Measurements from ENCODE around the gene PSME3IP1. TPM values are rescaled to one million over a fixed set of nuclear protein-coding genes. Genes with fewer than 3 reads are reported as not detected.
A peak's percentile ranks its signal among the peaks of the same experiment; 100 is the strongest.

PSME3IP1 gene
- total and polyA plus RNA-seq, 3 donors from 2014 or later = 96.4 to 224 (median 122) TPM

- H3K9me3 ChIP-seq = no peaks in the 10 kb centered on the region
- WGBS, 2 donors = 33 to 44% methylated on average over 4 of the region's 4 CpGs
- intact Hi-C loops (cut with DNase I; ENCODE audit: low total_unique reads) = no loop called here
- no peak for DNase-seq
- TF ChIP-seq POLR2A (IDR thresholded peaks at IDR 0.05) (no peak), CTCF (IDR thresholded peaks at IDR 0.05) (no peak)
- H3K27me3 ChIP-seq = no peaks in the 10 kb centered on the region
- H3K4me1 ChIP-seq = peaks cover 12% of the 10 kb centered on the region
- H3K4me3 ChIP-seq = no peak overlapping the region
- no peak overlapping the region for H3K27ac ChIP-seq
- H3K36me3 ChIP-seq (ENCODE audit: low read depth, missing control alignments) = no peaks in the 10 kb centered on the region
These were observed 29.5 kb downstream of the PSME3IP1 start for GRCh38 chr16:57156351-57156703.

DNA sequence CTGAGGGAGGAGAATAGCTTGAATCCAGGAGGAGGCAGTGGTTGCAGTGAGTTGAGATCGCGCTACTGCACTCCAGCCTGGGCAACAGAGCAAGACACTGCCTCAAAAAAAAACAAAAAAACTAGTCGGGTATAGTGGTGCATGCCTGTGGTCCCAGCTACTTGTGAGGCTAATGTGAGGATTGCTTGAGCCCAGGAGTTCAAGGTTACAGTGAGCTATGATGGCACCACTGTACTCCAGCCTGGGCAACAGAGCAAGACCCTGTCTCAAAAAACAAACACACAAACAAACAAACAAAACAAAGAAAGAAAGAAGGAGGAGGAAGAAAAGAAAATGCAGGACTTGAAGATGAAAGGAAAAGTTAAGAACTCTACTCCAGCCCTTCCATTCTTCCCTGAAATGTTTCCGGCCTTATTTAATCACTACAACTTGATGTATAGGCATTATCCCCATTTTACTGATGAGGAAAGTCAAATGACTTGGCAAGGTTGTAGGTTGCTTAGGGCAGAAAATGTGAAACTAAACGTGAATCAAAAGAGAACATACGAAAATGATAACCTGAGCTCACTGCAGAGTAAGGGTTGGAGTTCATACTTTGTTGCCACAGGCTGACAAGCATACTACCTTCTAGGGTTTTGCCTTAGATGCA lies 30.0 kb downstream of the PSME3IP1 start:
- TF ChIP-seq POLR2A (IDR thresholded peaks at IDR 0.05) (no peak), CTCF (IDR thresholded peaks at IDR 0.05) (no peak)
- WGBS, 2 donors = 83 to 91% methylated on average over 6 of the region's 6 CpGs
- Histone ChIP-seq H3K27ac (no peak overlapping the region), H3K27me3 (no peaks in the 10 kb centered on the region), H3K9me3 (no peaks in the 10 kb centered on the region), H3K4me3 (no peak overlapping the region), H3K4me1 (peaks cover 17% of the 10 kb centered on the region), H3K36me3 (ENCODE audit: low read depth, missing control alignments) (no peaks in the 10 kb centered on the region)
- no peak for DNase-seq
- intact Hi-C loops (cut with DNase I; ENCODE audit: low total_unique reads) = no loop called here

DNA sequence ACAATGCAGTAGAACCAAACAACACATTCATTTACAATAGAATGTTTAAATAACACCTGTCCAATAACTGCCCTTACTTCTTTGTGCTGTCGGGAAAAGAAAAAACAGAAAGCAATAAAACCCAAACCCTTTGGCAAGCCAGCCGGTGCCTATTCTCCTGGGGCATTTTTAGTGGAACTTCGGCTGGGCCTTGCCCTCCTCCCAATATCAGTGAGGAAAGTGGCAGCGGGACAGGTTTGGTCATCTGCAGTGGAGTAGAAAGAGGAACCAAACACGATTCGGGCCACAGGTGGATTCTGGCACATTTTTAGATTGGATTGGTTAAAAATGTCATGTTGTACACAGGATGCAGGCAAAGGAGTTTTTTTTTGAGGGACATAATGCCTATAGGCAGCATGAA lies 32.0 kb downstream of the PSME3IP1 start:
- H3K27ac ChIP-seq = no peak overlapping the region
- H3K4me3 ChIP-seq = no peak overlapping the region
- H3K36me3 ChIP-seq (ENCODE audit: low read depth, missing control alignments) = no peaks in the 10 kb centered on the region
- H3K9me3 ChIP-seq = no peaks in the 10 kb centered on the region
- peaks cover 20% of the 10 kb centered on the region for H3K4me1 ChIP-seq
- no peaks in the 10 kb centered on the region for H3K27me3 ChIP-seq
- intact Hi-C loops (cut with DNase I; ENCODE audit: low total_unique reads) = no loop called here
- WGBS, 2 donors = 90 to 92% methylated on average over 6 of the region's 6 CpGs
- TF ChIP-seq CTCF (IDR thresholded peaks at IDR 0.05) (no peak), POLR2A (IDR thresholded peaks at IDR 0.05) (no peak)
- no peak for DNase-seq

- H3K27ac ChIP-seq = peak overlapping the region; percentile 14 to 59
- DNase-seq = peak; percentile 56
- intact Hi-C loops (cut with DNase I; ENCODE audit: low total_unique reads) = no loop called here
- H3K36me3 ChIP-seq (ENCODE audit: low read depth, missing control alignments) = no peaks in the 10 kb centered on the region
- no peaks in the 10 kb centered on the region for H3K27me3 ChIP-seq
- H3K4me3 ChIP-seq = no peak overlapping the region
- no peaks in the 10 kb centered on the region for H3K9me3 ChIP-seq
- H3K4me1 ChIP-seq = peaks cover 25% of the 10 kb centered on the region
- TF ChIP-seq CTCF (IDR thresholded peaks at IDR 0.05) (no peak), POLR2A (IDR thresholded peaks at IDR 0.05) (no peak)
- WGBS, 2 donors = 61 to 71% methylated on average over 4 of the region's 4 CpGs
These were observed 33.4 kb downstream of the PSME3IP1 start for GRCh38 chr16:57152096-57153093.
